OCI-LY7 (cell line): ENCODE measurements around the gene GPN1. TPM values are rescaled to one million over a fixed set of nuclear protein-coding genes. Genes with fewer than 3 reads are reported as not detected.

Experiments used
- BruUV-seq: library from RNA; stranded (reverse); fragments of 400-500 nt; replicated peaks from 2 replicates; lab custom pipeline; 2021; lab: Mats Ljungman, UMichigan
- CTCF ChIA-PET: fragments of 300-600 bp; sonication (Branson Sonifier 250); formaldehyde crosslinking; loops from one replicate; lab custom pipeline; 2022; ENCODE audit warnings: antibody characterized with exemption; ENCODE audit not compliant: unreplicated experiment; lab: Charles Lee
- POLR2A ChIA-PET: fragments of 300-600 bp; sonication (Branson Sonifier 250); formaldehyde crosslinking; loops from one replicate; lab custom pipeline; 2022; ENCODE audit warnings: antibody characterized with exemption; lab: Charles Lee
- DNase-seq: peaks from one replicate; pipeline ENCODE4 v3.0.0-alpha.2; 2015; ENCODE audit warnings: low spot score
- H2AFZ ChIP-seq: fragments of 200-600 bp; sonication (generic), shearing (Covaris generic); 2 replicates; pipeline ENCODE4 v1.6.1; 2014; ENCODE audit warnings: mild to moderate bottlenecking, antibody characterized with exemption, low read length, moderate library complexity
- H3K27ac ChIP-seq: fragments of 200-600 bp; sonication (generic); 2 replicates; pipeline ENCODE4 v1.5.1; 2014; ENCODE audit warnings: mixed run types, low read depth, mild to moderate bottlenecking, moderate library complexity, low read length, inconsistent platforms; ENCODE audit not compliant: poor library complexity, severe bottlenecking
- H3K36me3 ChIP-seq: fragments of 200-600 bp; sonication (generic); 2 replicates; pipeline ENCODE4 v1.6.1; 2014; ENCODE audit warnings: mild to moderate bottlenecking, antibody characterized with exemption, low read length, moderate library complexity, mixed read lengths; ENCODE audit not compliant: insufficient read depth
- H3K4me1 ChIP-seq: fragments of 200-600 bp; sonication (generic); 2 replicates; pipeline ENCODE4 v1.5.1; 2014; ENCODE audit warnings: mild to moderate bottlenecking, low read length; ENCODE audit not compliant: insufficient read depth, poor library complexity, severe bottlenecking
- H3K4me2 ChIP-seq: fragments of 200-600 bp; sonication (generic); 2 replicates; pipeline ENCODE4 v1.6.1; 2014; ENCODE audit warnings: mild to moderate bottlenecking, low read length
- H3K4me3 ChIP-seq: fragments of 200-600 bp; sonication (generic); 2 replicates; pipeline ENCODE4 v1.5.1; 2014; ENCODE audit warnings: mild to moderate bottlenecking, low read depth, low read length; ENCODE audit not compliant: poor library complexity, severe bottlenecking
- H3K79me2 ChIP-seq: fragments of 200-600 bp; sonication (generic); 2 replicates; pipeline ENCODE4 v1.6.1; 2016; ENCODE audit warnings: low read depth, mild to moderate bottlenecking, low read length, moderate library complexity, mixed read lengths; ENCODE audit not compliant: insufficient read depth
- H3K9me2 ChIP-seq: fragments of 200-600 bp; sonication (generic); 2 replicates; pipeline ENCODE4 v1.6.1; 2016; ENCODE audit warnings: mild to moderate bottlenecking, low read length, mixed read lengths; ENCODE audit not compliant: insufficient read depth
- H3K9me3 ChIP-seq: fragments of 200-600 bp; sonication (generic); 2 replicates; pipeline ENCODE4 v1.6.1; 2014; ENCODE audit warnings: mild to moderate bottlenecking, mixed run types, low read length, mixed read lengths
- H4K20me1 ChIP-seq: fragments of 200-600 bp; sonication (generic); 2 replicates; pipeline ENCODE4 v1.6.1; 2014; ENCODE audit warnings: mild to moderate bottlenecking, antibody characterized with exemption, low read length, moderate library complexity, mixed read lengths; ENCODE audit not compliant: insufficient read depth
- CTCF ChIP-seq: fragments of 200-600 bp; sonication (generic); conservative IDR thresholded peaks from 2 replicates; pipeline ENCODE4 v1.5.1; 2014; ENCODE audit warnings: mild to moderate bottlenecking, antibody characterized with exemption, low read length, moderate library complexity, mixed read lengths
- EZH2phosphoT487 ChIP-seq: fragments of 200-600 bp; sonication (generic); IDR thresholded peaks from 2 replicates; pipeline ENCODE4 v1.6.1; 2018; ENCODE audit warnings: low read depth, borderline replicate concordance, mild to moderate bottlenecking, mixed run types, antibody characterized with exemption, low read length, moderate library complexity, mixed read lengths
- intact Hi-C: fragments of 100-400 bp; cut with micrococcal nuclease; formaldehyde crosslinking; loops from one replicate; pipeline ENCODE4 v1.10.0; 2022; ENCODE audit not compliant: unreplicated experiment
- total RNA-seq, 2 experiments: library from RNA; depleted of rRNA in 1 of 2; stranded (reverse); fragments of >200 nt in 1 of 2; shearing (Covaris generic) in 1 of 2; gene quantifications; 2 replicates each; pipeline ENCODE4 v1.2.3, GENCODE V29; 2014 to 2022

GPN1 gene
- total RNA-seq, 2 experiments from 2014 or later, result 31.1 to 36.6 TPM

- intact Hi-C loops, result no loop called here
- Histone ChIP-seq H3K9me2 (no peaks in the 10 kb centered on the region), H3K4me3 (no peak overlapping the region), H3K9me3 (no peaks in the 10 kb centered on the region), H3K27ac (no peak overlapping the region), H3K4me2 (no peak overlapping the region), H3K79me2 (no peaks in the 10 kb centered on the region), H4K20me1 (no peaks in the 10 kb centered on the region), H3K36me3 (peaks cover 72% of the 10 kb centered on the region), H2AFZ (no peak overlapping the region), H3K4me1 (no peaks in the 10 kb centered on the region)
- DNase-seq, result no peak
- ChIA-PET CTCF (no interaction called here), POLR2A (no interaction called here)
- no TSS peak for BruUV-seq
- no peak for TF ChIP-seq EZH2phosphoT487
- TF ChIP-seq CTCF, result no peak
Observed at GRCh38 chr2:27671235-27671634, 42.4 kb downstream of the GPN1 start.

GRCh38 chr2:27672723-27673486, 44.1 kb downstream of the GPN1 start:
- BruUV-seq, result no TSS peak

More at GRCh38 chr2:27672723-27673486, 44.1 kb downstream of the GPN1 start:
- Histone ChIP-seq H3K4me1 (no peaks in the 10 kb centered on the region), H3K79me2 (no peaks in the 10 kb centered on the region), H2AFZ (no peak overlapping the region), H3K9me2 (no peaks in the 10 kb centered on the region), H3K27ac (no peak overlapping the region), H3K9me3 (no peaks in the 10 kb centered on the region), H3K4me2 (no peak overlapping the region), H4K20me1 (no peaks in the 10 kb centered on the region), H3K4me3 (no peak overlapping the region), H3K36me3 (peaks cover 80% of the 10 kb centered on the region)
- ChIA-PET CTCF (no interaction called here), POLR2A (interaction anchor here (0.6 to 1.0 kb wide), 3 partner anchors 26 to 315 kb away, joined by 3 to 5 read pairs (median 3); no protein-coding TSS in a partner anchor)
- intact Hi-C loops, result no loop called here
- TF ChIP-seq EZH2phosphoT487, result no peak
- TF ChIP-seq CTCF, result no peak
- no peak for DNase-seq
